Measurements from ENCODE around the gene SOCS2.

GRCh38 chr12:93580682-93581081, 8.2 kb downstream of the SOCS2 start:
- TF ChIP-seq SP7 (tag by site-specific recombination; IDR thresholded peaks at IDR 0.05), result no peak
- no peak for TF ChIP-seq CTCF (tag by site-specific recombination; IDR thresholded peaks at IDR 0.05)
- TF ChIP-seq ZNF362 (tag by site-specific recombination; IDR thresholded peaks at IDR 0.05), result no peak
- TF ChIP-seq ZNF311 (tag by site-specific recombination; IDR thresholded peaks at IDR 0.05; ENCODE audit: borderline replicate concordance), result no peak
- no peak for TF ChIP-seq ZNF654 (tag by site-specific recombination; IDR thresholded peaks at IDR 0.05; ENCODE audit: low read depth)
- TF ChIP-seq ZNF112 (tag by site-specific recombination; IDR thresholded peaks at IDR 0.05), result no peak
- TF ChIP-seq ZBTB26 (tag by site-specific recombination; optimal IDR thresholded peaks at IDR 0.05), result no peak
- no peak for TF ChIP-seq TRIM28 (IDR thresholded peaks at IDR 0.05; ENCODE audit: borderline replicate concordance, low read length)
- no peak for TF ChIP-seq REST (tag by site-specific recombination; IDR thresholded peaks at IDR 0.05)
- TF ChIP-seq ZNF354C (tag by site-specific recombination; IDR thresholded peaks at IDR 0.05; ENCODE audit: borderline replicate concordance, low read depth), result no peak
